Ishikawa (cell line): ENCODE results near the gene C3orf62.

ENCODE experiments used
- CEBPB ChIP-seq: IDR thresholded peaks from 2 replicates; pipeline ENCODE4 v1.6.1; 2012
- CREB1 ChIP-seq: IDR thresholded peaks from 2 replicates; pipeline ENCODE4 v1.6.1; 2012; ENCODE audit warnings: low read depth
- EGR1 ChIP-seq: IDR thresholded peaks from 2 replicates; pipeline ENCODE4 v1.6.1; 2012
- EP300 ChIP-seq: IDR thresholded peaks from 2 replicates; pipeline ENCODE4 v1.6.1; 2012; ENCODE audit warnings: borderline replicate concordance
- FOXM1 ChIP-seq: IDR thresholded peaks from 2 replicates; pipeline ENCODE4 v1.6.1; 2012; ENCODE audit warnings: low read depth, borderline replicate concordance
- MAX ChIP-seq: IDR thresholded peaks from 2 replicates; pipeline ENCODE4 v1.6.1; 2012
- NFIC ChIP-seq: IDR thresholded peaks from 2 replicates; pipeline ENCODE4 v1.6.1; 2012
- RAD21 ChIP-seq: IDR thresholded peaks from 2 replicates; pipeline ENCODE4 v1.6.1; 2012; ENCODE audit warnings: low read depth
- REST ChIP-seq: IDR thresholded peaks from 2 replicates; pipeline ENCODE4 v1.6.1; 2012; ENCODE audit warnings: low read depth, mild to moderate bottlenecking
- TAF1 ChIP-seq: IDR thresholded peaks from 2 replicates; pipeline ENCODE4 v1.6.1; 2012; ENCODE audit warnings: low read depth, mild to moderate bottlenecking
- TCF12 ChIP-seq: IDR thresholded peaks from 2 replicates; pipeline ENCODE4 v1.6.1; 2012; ENCODE audit warnings: low read depth
- TEAD4 ChIP-seq: IDR thresholded peaks from 2 replicates; pipeline ENCODE4 v1.6.1; 2012
- USF1 ChIP-seq: IDR thresholded peaks from 2 replicates; pipeline ENCODE4 v1.6.1; 2012
- YY1 ChIP-seq: IDR thresholded peaks from 2 replicates; pipeline ENCODE4 v1.6.1; 2012; ENCODE audit warnings: low read depth
- ZBTB7A ChIP-seq: IDR thresholded peaks from 2 replicates; pipeline ENCODE4 v1.6.1; 2012; ENCODE audit warnings: low read depth

C3orf62 gene

GRCh38 chr3:49276475-49277382, at the start of gene C3orf62:
Gene C3orf62 (minus strand): TSS chr3:49277232. CDS start chr3:49276872, 360 bp downstream.
- no peak; the same call in 1 of the 2 replicates for TF ChIP-seq TCF12
- peak; percentile 65 for TF ChIP-seq MAX
- TF ChIP-seq YY1: peak; percentile 64; the same call in 1 of the 2 replicates
- TF ChIP-seq TAF1: peak; percentile 46; the same call in 1 of the 2 replicates

- no peak for TF ChIP-seq REST
These were observed 47.7 kb upstream of the C3orf62 start for GRCh38 chr3:49324768-49325167.

GRCh38 chr3:49316696-49317457, 39.8 kb upstream of the C3orf62 start:
- no peak for TF ChIP-seq USF1
- TF ChIP-seq CEBPB: no peak
- no peak for TF ChIP-seq TEAD4
- no peak for TF ChIP-seq RAD21
- no peak for TF ChIP-seq YY1
- no peak for TF ChIP-seq MAX
- TF ChIP-seq FOXM1: no peak
- TF ChIP-seq REST: no peak
- TF ChIP-seq EGR1: no peak
- TF ChIP-seq ZBTB7A: no peak
- TF ChIP-seq NFIC: no peak
- TF ChIP-seq CREB1: no peak
- TF ChIP-seq TCF12: no peak
- TF ChIP-seq EP300: no peak
- TF ChIP-seq TAF1: no peak

GRCh38 chr3:49313896-49314688, 37.1 kb upstream of the C3orf62 start:
- no peak for TF ChIP-seq ZBTB7A
- no peak for TF ChIP-seq MAX
- no peak for TF ChIP-seq TEAD4
- no peak for TF ChIP-seq NFIC
- TF ChIP-seq TCF12: no peak
- TF ChIP-seq EGR1: no peak
- no peak for TF ChIP-seq YY1
- no peak for TF ChIP-seq FOXM1
- TF ChIP-seq TAF1: no peak
- no peak for TF ChIP-seq EP300
- no peak for TF ChIP-seq RAD21
- no peak for TF ChIP-seq USF1
- no peak for TF ChIP-seq CREB1
- no peak for TF ChIP-seq REST
- no peak for TF ChIP-seq CEBPB
